Stimulated activated CD8-positive, alpha-beta memory T cell treated with anti-CD3 and anti-CD28 coated beads, Interleukin-4, amount 100 ng/mL, for 24 hours (primary cell): Measurements from ENCODE around the gene BTBD9.

Source experiments
- DNase-seq: peaks from one replicate; pipeline ENCODE4 v3.0.0-alpha.2; 2020; ENCODE audit warnings: low read depth

BTBD9 gene

DNA sequence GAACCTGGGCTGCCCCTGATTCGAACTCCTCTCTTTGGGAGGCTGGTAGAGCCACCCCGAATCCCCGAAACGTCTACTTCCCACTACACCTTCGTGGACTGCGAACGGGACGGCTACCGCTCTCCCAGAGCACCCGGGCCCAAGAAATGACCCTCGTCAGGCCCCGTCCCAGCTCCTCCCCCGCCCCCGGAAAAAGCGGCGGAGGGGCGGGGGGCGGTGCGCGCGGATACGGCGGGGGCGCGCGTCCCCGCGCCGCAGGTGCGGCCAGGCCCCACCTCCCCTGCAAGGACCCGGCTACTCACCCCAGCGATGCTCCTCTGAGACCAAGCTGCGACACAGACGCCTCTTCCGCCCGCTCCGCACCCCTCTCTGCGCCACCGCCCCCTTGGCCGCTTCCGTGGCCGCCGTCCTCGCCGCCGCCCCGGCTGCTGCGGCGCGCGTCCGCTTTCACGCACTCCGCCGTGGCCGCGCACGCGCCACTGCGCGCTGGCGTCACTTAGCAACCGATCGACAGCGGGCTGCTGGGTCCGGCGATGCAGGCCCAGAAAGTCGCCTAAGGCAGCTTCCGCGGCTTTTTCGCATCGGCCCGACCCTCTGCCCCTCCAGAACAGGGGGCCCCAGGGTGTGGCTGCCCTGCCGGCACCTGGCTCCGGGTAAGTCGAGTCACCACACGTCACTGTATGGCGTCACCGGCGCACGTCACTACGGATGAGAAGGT is at the start of gene BTBD9:
Gene BTBD9 (minus strand): TSS at position 432 of the 718 bp plus-strand sequence.
- peak; percentile 70 for DNase-seq

DNA sequence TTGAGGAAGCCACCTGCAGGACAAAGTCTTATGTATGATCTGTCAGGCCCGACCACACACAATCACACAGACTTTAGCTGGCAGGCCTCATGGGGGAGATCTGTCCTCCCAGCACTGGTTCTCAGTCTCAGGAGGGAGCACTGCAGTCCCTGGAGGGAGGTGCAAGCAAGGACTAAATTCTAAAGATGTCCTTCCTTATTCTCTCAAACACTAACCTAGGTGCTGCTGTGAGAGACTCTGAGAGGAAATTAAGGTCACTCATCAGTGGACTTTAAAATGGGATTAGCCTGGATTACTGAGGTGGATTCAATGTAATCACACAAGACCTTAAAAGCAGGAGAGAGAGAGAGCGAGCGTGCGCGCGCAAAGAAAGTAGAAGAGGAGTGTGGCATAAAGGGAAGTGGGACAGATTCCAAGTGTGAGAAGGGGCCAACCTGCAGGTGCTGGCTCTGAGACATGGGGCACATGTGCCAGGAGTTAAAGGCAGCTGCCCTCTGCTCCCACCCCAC is 48.9 kb upstream of the BTBD9 start:
- no peak for DNase-seq

- no peak for DNase-seq
These were observed 47.8 kb upstream of the BTBD9 start for GRCh38 chr6:38687549-38687948.

- no peak for DNase-seq
These were observed 47.3 kb upstream of the BTBD9 start for GRCh38 chr6:38687043-38687353.

- no peak for DNase-seq
These were observed 46.7 kb upstream of the BTBD9 start for GRCh38 chr6:38686270-38687042.

DNA sequence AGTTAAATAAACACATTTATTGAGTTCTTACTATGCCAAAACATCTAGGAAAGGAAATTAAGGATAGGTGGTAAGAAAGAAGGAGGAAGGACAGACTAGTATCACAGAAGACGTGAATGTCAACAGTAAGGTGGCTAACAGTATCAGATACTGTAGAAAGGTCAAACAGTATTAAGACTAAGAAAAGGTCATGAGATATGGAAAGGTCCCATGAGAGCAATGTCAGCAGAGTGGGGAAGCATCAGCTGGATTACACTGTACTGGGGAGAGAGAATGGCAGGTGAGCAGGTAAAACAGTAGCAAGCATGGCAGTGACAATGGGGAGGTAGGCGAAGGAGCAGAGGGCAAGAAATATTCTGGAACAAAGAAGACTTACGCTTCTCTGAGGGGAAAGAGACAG is 45.2 kb upstream of the BTBD9 start:
- no peak for DNase-seq

DNA sequence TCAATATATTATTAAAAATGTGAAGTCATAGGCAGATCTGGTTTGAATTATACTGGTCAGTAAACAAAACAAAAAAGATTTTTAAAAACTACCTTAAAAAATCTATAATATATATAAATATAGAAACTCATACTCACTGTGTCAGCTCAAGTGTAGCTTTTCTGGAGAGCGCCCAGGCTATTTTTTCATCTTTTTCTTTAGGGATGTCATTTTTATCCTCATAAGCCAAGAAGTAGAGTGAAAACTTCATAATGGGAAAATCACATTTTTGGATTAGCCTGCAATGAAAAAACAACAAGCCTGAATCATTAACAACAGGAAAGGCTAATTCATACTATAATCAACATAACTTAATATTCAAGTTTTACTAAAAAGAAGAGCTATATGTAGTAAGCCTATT is 44.5 kb upstream of the BTBD9 start:
- DNase-seq = no peak

- no peak for DNase-seq
These were observed 42.1 kb upstream of the BTBD9 start for GRCh38 chr6:38681850-38682249.

GRCh38 chr6:38679668-38680067 is 39.9 kb upstream of the BTBD9 start:
- DNase-seq = no peak

GRCh38 chr6:38678178-38678760 is 38.5 kb upstream of the BTBD9 start:
- DNase-seq = no peak

GRCh38 chr6:38676974-38677544 is 37.3 kb upstream of the BTBD9 start:
- DNase-seq = no peak

GRCh38 chr6:38676236-38676973 is 36.7 kb upstream of the BTBD9 start:
- DNase-seq = no peak

GRCh38 chr6:38673397-38674165 is 33.9 kb upstream of the BTBD9 start:
- no peak for DNase-seq

- no peak for DNase-seq
These were observed 32.2 kb upstream of the BTBD9 start for GRCh38 chr6:38671885-38672467.

GRCh38 chr6:38658418-38659167 is 18.9 kb upstream of the BTBD9 start:
- no peak for DNase-seq

DNA sequence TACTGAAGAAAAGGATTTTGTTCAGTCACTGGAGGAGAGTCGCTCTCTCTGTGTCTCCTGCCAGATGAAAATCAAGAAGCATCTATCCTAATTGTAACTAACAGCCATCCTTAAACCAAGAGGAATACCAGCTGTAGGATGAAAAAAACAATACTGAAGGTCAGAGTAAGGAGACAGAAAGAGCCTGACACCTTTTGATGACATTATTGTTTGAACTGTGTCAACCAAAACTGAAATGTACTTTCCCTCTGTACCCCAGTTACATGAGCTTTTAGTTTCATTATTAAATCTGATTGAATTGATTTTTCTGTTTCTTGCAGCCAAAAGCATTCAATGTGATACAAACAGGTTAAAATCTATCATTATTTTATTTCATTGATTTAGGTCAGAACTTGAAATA is 17.2 kb upstream of the BTBD9 start:
- no peak for DNase-seq

DNA sequence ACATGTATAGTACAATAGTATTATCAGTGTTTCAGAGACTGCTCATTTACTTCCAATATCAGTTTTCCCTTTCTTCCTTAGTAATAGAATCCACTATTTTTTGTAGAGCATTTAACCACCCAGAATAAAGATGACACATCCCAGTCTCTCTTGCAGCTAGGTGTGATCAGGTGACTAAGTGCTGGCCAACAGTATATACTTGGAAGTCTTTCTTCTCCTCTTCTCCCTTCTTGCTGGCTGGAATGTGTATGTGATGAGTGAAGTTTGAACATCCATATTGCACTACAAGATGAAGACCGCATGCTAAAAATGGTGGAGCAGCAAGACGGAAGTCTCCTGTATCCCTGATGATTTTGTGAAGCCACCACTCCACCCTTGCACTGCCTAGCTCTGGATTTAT is 14.5 kb upstream of the BTBD9 start:
- no peak for DNase-seq

DNA sequence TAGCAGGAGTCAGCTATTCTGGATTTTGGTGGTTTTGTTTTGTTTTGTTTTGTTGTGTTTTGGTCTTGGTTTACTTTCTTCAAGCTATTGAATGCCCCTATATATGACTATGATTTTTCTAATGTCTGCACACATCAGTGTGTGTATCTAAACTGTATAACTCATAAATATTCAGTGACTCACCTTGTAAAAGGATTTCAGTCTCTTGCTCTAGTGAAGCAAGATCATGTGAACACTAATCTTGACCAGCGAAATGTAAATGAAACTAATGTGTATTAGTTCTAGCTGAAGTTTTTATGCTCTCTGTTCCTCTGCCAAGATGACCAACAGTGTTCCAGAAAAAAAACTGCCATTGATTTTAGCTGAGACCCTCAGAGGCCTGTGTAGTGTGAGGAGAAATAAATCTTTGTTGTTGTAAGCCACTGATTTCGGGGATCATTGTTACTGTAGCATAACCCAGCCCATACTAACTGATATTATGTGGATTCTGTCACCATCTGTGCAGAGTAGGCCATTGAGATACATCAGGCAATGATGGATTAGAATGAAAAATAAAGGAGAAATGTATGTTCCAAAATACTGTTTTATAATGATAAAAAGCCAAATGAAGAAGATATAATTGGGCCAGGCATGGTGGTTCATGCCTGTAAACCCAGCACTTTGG is 11.5 kb upstream of the BTBD9 start:
- DNase-seq = no peak

DNA sequence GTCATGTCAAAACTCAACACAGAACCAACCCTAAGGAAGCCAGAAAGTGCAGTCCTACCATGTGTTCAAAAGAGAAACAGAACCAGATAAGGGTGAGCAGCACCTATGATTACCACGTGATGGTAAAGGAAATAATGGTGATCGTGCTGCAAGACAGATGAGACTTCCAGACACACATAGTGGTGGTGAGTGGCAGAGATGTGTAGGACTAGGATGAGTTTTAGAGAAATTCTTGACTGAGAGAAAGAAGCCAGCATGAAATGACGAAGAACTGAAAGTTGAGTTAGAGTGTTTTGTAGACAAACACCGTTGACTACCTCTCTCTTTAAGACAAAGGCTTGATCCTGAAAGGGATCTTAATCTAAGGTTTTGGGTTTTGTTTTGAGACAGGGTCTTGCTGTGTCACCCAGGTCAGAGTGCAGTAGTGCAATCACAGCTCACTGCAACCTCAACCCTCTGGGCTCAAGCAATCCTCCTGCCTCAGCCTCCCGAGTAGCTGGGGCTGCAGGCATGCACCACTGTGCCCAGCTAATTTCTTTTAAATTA is 10.6 kb upstream of the BTBD9 start:
- no peak for DNase-seq
